ENCODE data around the gene EIF4H. TPM values are rescaled to one million over a fixed set of nuclear protein-coding genes. Genes with fewer than 3 reads are reported as not detected.

EIF4H gene
- total RNA-seq, result 249 and 464 TPM in 2 replicates

DNA sequence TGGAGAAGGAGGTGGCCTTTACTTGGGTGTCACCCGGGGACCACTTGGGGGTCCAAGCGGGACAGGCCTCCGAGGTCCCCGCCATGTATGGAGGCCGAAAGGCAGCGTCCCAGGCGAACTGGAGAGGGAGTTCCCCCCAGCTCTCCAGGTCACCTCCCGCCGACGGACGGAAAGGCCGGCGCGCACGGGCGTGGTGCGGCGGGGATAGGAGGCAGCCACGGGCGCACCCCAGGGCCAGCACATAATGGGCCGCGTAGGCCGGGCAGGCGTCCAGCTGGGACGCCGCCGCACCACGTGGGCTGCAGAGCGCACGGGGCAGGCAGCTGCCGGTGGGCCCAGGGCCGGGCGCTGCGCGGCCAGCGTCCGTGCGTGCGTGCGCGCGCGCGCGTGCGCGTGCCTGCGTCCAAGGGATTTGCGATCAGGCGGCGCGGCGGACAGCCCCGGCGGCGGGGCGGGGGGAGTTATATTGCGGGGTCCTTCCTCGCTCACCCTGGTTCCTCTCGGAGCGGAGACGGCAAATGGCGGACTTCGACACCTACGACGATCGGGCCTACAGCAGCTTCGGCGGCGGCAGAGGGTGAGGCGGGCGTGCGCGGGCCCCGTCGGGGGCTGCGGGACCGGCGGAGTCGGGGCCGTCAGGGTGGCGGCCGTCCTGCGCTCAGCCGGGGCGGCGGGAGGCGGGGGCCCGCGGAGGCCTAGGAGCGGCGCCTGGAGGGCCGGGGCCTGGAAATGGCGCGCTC lies at the start of gene EIF4H:
Gene EIF4H (plus strand): TSS at position 491 of the 740 bp plus-strand sequence. CDS start 28 bp downstream, at position 519.

Other genes with a start within 250 kb of the EIF4H start
- 6.2 and 6.9 TPM in 2 replicates for gene ELN, start 146.2 kb upstream of the EIF4H start, total RNA-seq
- 18.3 and 32.8 TPM in 2 replicates for gene LIMK1, start 90.6 kb upstream of the EIF4H start, total RNA-seq
- gene LAT2, start 35.6 kb downstream of the EIF4H start, total RNA-seq, result 0.28 and 0.58 TPM in 2 replicates
- gene RFC2, start 80.0 kb downstream of the EIF4H start, total RNA-seq, result 10.1 and 45.2 TPM in 2 replicates
- 64.8 and 65.0 TPM in 2 replicates for gene CLIP2, start 115.1 kb downstream of the EIF4H start, total RNA-seq